ENCODE measurements around the gene TRPV2.
"Not testable (repeated sequence)": the region's sequence is repeated elsewhere in the genome, so short reads cannot be mapped to it uniquely, and the experiment has no call there.

TRPV2 gene

GRCh38 chr17:16415031-16415924, at the start of gene TRPV2:
Gene TRPV2, plus strand, starts transcription at chr17:16415571. Its CDS starts 2,098 bp downstream, at chr17:16417669.
- DNase-seq (ENCODE audit: low read depth) = peak; percentile 58

GRCh38 chr17:16371742-16372141, 43.6 kb upstream of the TRPV2 start:
- DNase-seq (ENCODE audit: low read depth) = peak; percentile 82

GRCh38 chr17:16374146-16374938, 41.0 kb upstream of the TRPV2 start:
- DNase-seq (ENCODE audit: low read depth) = peak; percentile 38

GRCh38 chr17:16377941-16378341, 37.4 kb upstream of the TRPV2 start:
- DNase-seq (ENCODE audit: low read depth) = no peak

- DNase-seq (ENCODE audit: low read depth) = no peak
These were observed 36.6 kb upstream of the TRPV2 start for GRCh38 chr17:16378636-16379282.

GRCh38 chr17:16379654-16380053, 35.7 kb upstream of the TRPV2 start:
- DNase-seq (ENCODE audit: low read depth) = no peak

- DNase-seq (ENCODE audit: low read depth) = peak; percentile 98
These were observed 34.5 kb upstream of the TRPV2 start, which contains the start of gene UBB for GRCh38 chr17:16380640-16381495. Gene UBB, plus strand, starts transcription at chr17:16381091. Its CDS starts 817 bp downstream, at chr17:16381908.

- peak; percentile 47 for DNase-seq (ENCODE audit: low read depth)
These were observed 33.9 kb upstream of the TRPV2 start for GRCh38 chr17:16381496-16381820.

- DNase-seq (ENCODE audit: low read depth) = no peak
These were observed 32.2 kb upstream of the TRPV2 start for GRCh38 chr17:16383216-16383615.

GRCh38 chr17:16383772-16384287, 31.5 kb upstream of the TRPV2 start:
- no peak for DNase-seq (ENCODE audit: low read depth)

- no peak for DNase-seq (ENCODE audit: low read depth)
These were observed 30.8 kb upstream of the TRPV2 start for GRCh38 chr17:16384557-16384956.

GRCh38 chr17:16386126-16386507, 29.3 kb upstream of the TRPV2 start:
- DNase-seq (ENCODE audit: low read depth) = not testable (repeated sequence)

- DNase-seq (ENCODE audit: low read depth) = no peak
These were observed 23.9 kb upstream of the TRPV2 start for GRCh38 chr17:16391451-16391850.

GRCh38 chr17:16392491-16392890, 22.9 kb upstream of the TRPV2 start:
- DNase-seq (ENCODE audit: low read depth) = not testable (repeated sequence)

- DNase-seq (ENCODE audit: low read depth) = not testable (repeated sequence)
These were observed 19.5 kb upstream of the TRPV2 start for GRCh38 chr17:16395887-16396286.

- not testable (repeated sequence) for DNase-seq (ENCODE audit: low read depth)
These were observed 18.7 kb upstream of the TRPV2 start for GRCh38 chr17:16396693-16397092.

GRCh38 chr17:16398270-16399267, 16.8 kb upstream of the TRPV2 start:
- DNase-seq (ENCODE audit: low read depth) = peak; percentile 53

GRCh38 chr17:16403847-16404246, 11.5 kb upstream of the TRPV2 start:
- DNase-seq (ENCODE audit: low read depth) = not testable (repeated sequence)

GRCh38 chr17:16406742-16407674, 8.4 kb upstream of the TRPV2 start:
- peak; percentile 36 for DNase-seq (ENCODE audit: low read depth)
